Heart left ventricle (tissue), 16 donors: Measurements from ENCODE around the gene IL1RN. TPM values are rescaled to one million over a fixed set of nuclear protein-coding genes. Genes with fewer than 3 reads are reported as not detected.

Source experiments
- ATAC-seq, 4 donors: fragments of 200-7000 bp; cut with Tn5 transposase; one replicate each; pipeline ENCODE4 v1.9.1; 2020 to 2022; ENCODE audit warnings: moderate library complexity in 4 of 4, mild to moderate bottlenecking in 3 of 4, moderate number of reproducible peaks in 1 of 4
- DNase-seq, 5 donors: peaks; one replicate each; pipeline ENCODE4 v3.0.0-alpha.2; 2020
- H3K27ac ChIP-seq, 12 donors: fragments of 200-600 bp; sonication (generic) in 4 of 12; one replicate each; pipeline versions ENCODE4 v1.5.0 to v1.8.0; 2016 to 2022; ENCODE audit warnings: mild to moderate bottlenecking in 2 of 12
- H3K27me3 ChIP-seq, 9 donors: fragments of 200-600 bp; sonication (generic) in 2 of 9; one replicate each; pipeline versions ENCODE4 v1.5.1 to v1.8.0; 2016 to 2022; ENCODE audit warnings: mild to moderate bottlenecking in 3 of 9
- H3K36me3 ChIP-seq, 9 donors: fragments of 200-600 bp; sonication (generic) in 2 of 9; one replicate each; pipeline versions ENCODE4 v1.5.0 to v1.8.0; 2018 to 2022; ENCODE audit warnings: mild to moderate bottlenecking in 2 of 9
- H3K4me1 ChIP-seq, 12 donors: fragments of 200-600 bp; sonication (generic) in 4 of 12; one replicate each; pipeline versions ENCODE4 v1.5.0 to v1.8.0; 2016 to 2022; ENCODE audit warnings: mild to moderate bottlenecking in 3 of 12
- H3K4me3 ChIP-seq, 12 donors: fragments of 200-600 bp; sonication (generic) in 4 of 12; one replicate each; pipeline versions ENCODE4 v1.5.0 to v1.8.0; 2017 to 2022; ENCODE audit warnings: mild to moderate bottlenecking in 9 of 12, moderate library complexity in 4 of 12
- H3K9me3 ChIP-seq, 12 donors: fragments of 200-600 bp; sonication (generic) in 4 of 12; one replicate each; pipeline versions ENCODE4 v1.5.0 to v1.8.0; 2016 to 2022; ENCODE audit warnings: mild to moderate bottlenecking in 1 of 12
- POLR2A ChIP-seq, 2 donors: fragments of 450-650 bp; IDR thresholded peaks; one replicate each; pipeline ENCODE4 v1.6.1; 2017; ENCODE audit warnings: antibody characterized with exemption in 2 of 2, mild to moderate bottlenecking in 2 of 2, moderate library complexity in 2 of 2
- WGBS, 4 donors: extraction: QIAGEN DNeasy Blood & Tissue Kit in 2 of 4; methylation state at CpG; one replicate each; pipeline versions ENCODE4 v1.1.5 to v1.1.7; 2013 to 2018; 5-methylcytosine and 5-hydroxymethylcytosine counted together
- intact Hi-C, 10 donors: fragments of 100-400 bp; cut with DNase I; formaldehyde crosslinking; loops; one replicate each; pipeline versions ENCODE4 v1.11.1 to v1.14.2; 2022
- polyA plus RNA-seq, 2 donors: library from polyadenylated mRNA; stranded (reverse); fragments of 200-250 nt; gene quantifications; one replicate each; pipeline ENCODE4 v1.2.3, GENCODE V29; 2013
- total RNA-seq, 9 donors: library from RNA; depleted of rRNA in 2 of 9; stranded (reverse); fragments of >200 nt in 2 of 9; fragmentation: NEBNext Ultra II Directional in 3 of 9; extraction: Animal tissue kit (Norgen Biotek cat#: 25700) in 3 of 9; gene quantifications; one replicate each; pipeline versions ENCODE4 v1.1.0 to v1.2.4, GENCODE V29; 2016 to 2023
- TF ChIP-seq, protein P1 (sequence below), 12 donors: fragments of 200-600 bp; sonication (generic) in 4 of 12; IDR thresholded peaks; one replicate each; pipeline versions ENCODE4 v1.5.0 to v1.8.0; 2018 to 2022; ENCODE audit warnings: antibody characterized with exemption in 12 of 12, mild to moderate bottlenecking in 5 of 12
- donor health status: ischemic (EF 13 %, LVEDD 7.1; RV severe dilation, severe dysfunction).
- donor health status: healthy with polysubstance abuse.
- donor health status: DM: no; HTN: yes; CAD: no.
- donor health status: DM: no; HTN: no; CAD: no.
- donor health status: ischemic (EF 25% LVEDD 6.9; RV normal size, moderate dysfunction).
- donor health status: ischemic (EF 25% LVEDD 5.7; RV mildly dilated, moderate dysfunction).
- donor health status: healthy.
- donor health status: DM: yes; HTN: yes; CAD: no.
- donor health status: ischemic (EF 35%, LVEDD 5.7; RV mildly dilated, moderate dysfunction).
- donor health status: nonischemic (EF 11% LVEDD 7.7; RV severe dilation, severe dysfunction).
- donor health status: DM: yes; HTN: yes; CAD: no.
- donor health status: PGD.
- donor health status: ischemic (EF 29% LVEDD 5.4; RV normal size, mild dysfunction).
- donor health status: nonischemic (EF 23%, LVEDD 6.1; RV moderate dilation, normal function).

IL1RN gene
- total and polyA plus RNA-seq, 11 donors: 0.16 to 11.4 (median 0.99) TPM

DNA sequence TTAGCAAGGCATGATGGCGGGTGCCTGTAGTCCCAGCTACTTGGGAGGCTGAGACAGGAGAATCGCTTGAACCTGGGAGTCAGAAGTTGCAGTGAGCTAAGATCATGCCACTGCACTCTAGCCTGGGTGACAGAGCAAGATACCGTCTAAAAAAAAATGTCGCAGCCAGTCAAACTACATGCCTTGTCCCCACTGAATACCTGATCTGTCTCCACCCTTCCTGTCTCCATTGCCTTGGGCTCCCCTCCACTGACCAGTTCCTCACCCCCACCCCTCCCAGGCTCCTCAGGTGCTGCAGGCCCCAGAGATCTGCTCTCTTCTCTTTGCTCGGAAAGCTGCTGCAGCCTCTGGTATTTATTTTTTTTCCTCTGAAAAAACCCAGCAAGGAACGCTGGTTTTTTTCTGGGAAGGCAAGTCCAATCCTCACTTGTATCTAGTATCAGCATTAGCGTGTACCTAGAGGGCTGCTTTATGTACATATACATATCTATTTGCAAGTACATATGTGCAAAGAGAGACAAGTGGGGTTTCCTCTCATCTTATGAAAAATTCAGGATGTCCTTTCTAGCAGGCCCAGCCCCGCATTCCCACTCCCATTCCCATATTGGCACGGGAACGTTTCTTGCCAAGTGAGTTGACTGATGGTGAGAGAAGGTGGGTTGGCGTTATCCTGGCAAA is 50.8 kb downstream of the IL1RN start:
- ATAC-seq (no peak), DNase-seq (no peak)
- H3K4me1 ChIP-seq: peaks cover 0 to 51% (median 0%) of the 10 kb centered on the region in 12 donors
- H3K36me3 ChIP-seq: peaks cover 0 to 9% (median 0%) of the 10 kb centered on the region in 9 donors
- TF ChIP-seq, protein P1, sequence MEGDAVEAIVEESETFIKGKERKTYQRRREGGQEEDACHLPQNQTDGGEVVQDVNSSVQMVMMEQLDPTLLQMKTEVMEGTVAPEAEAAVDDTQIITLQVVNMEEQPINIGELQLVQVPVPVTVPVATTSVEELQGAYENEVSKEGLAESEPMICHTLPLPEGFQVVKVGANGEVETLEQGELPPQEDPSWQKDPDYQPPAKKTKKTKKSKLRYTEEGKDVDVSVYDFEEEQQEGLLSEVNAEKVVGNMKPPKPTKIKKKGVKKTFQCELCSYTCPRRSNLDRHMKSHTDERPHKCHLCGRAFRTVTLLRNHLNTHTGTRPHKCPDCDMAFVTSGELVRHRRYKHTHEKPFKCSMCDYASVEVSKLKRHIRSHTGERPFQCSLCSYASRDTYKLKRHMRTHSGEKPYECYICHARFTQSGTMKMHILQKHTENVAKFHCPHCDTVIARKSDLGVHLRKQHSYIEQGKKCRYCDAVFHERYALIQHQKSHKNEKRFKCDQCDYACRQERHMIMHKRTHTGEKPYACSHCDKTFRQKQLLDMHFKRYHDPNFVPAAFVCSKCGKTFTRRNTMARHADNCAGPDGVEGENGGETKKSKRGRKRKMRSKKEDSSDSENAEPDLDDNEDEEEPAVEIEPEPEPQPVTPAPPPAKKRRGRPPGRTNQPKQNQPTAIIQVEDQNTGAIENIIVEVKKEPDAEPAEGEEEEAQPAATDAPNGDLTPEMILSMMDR (IDR thresholded peaks at IDR 0.05): no peak
- no peak for TF ChIP-seq POLR2A (IDR thresholded peaks at IDR 0.05)
- H3K27ac ChIP-seq: no peak overlapping the region
- no peaks in the 10 kb centered on the region for H3K27me3 ChIP-seq
- no peaks in the 10 kb centered on the region for H3K9me3 ChIP-seq
- WGBS, 4 donors: 88 to 91% (median 89%) methylated on average over 11 of the region's 11 CpGs
- intact Hi-C loops: no loop called here
- no peak overlapping the region for H3K4me3 ChIP-seq

DNA sequence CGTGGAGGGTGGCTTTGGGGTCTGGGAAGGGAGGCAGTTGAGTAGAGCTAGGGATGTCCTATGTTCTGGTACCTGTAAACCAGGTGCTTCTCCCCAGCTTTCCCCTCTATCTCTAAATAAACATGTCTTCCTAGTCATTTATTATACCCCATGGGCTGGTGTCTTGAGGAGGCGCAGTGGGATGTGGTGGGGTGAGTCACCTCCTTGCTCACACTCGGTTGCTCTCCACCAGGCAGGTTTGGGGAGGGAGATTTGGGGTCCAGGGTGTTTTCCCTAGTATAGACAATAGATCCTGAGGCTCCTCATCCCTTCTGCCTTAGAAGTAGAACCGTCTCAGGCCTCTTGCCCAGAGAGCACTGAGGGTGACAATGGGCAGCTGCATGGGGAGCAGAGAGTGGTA is 51.5 kb downstream of the IL1RN start:
- intact Hi-C loops: no loop called here
- DNase-seq: no peak
- ATAC-seq: no peak
- TF ChIP-seq, protein P1 (IDR thresholded peaks at IDR 0.05): no peak
- no peak for TF ChIP-seq POLR2A (IDR thresholded peaks at IDR 0.05)
- Histone ChIP-seq H3K4me3 (no peak overlapping the region), H3K4me1 (peaks cover 0 to 50% (median 0%) of the 10 kb centered on the region in 12 donors), H3K27me3 (no peaks in the 10 kb centered on the region), H3K27ac (no peak overlapping the region), H3K9me3 (no peaks in the 10 kb centered on the region), H3K36me3 (peaks cover 0 to 11% (median 0%) of the 10 kb centered on the region in 9 donors)
- 81 to 92% (median 87%) methylated on average over 4 of the region's 4 CpGs for WGBS, 4 donors

DNA sequence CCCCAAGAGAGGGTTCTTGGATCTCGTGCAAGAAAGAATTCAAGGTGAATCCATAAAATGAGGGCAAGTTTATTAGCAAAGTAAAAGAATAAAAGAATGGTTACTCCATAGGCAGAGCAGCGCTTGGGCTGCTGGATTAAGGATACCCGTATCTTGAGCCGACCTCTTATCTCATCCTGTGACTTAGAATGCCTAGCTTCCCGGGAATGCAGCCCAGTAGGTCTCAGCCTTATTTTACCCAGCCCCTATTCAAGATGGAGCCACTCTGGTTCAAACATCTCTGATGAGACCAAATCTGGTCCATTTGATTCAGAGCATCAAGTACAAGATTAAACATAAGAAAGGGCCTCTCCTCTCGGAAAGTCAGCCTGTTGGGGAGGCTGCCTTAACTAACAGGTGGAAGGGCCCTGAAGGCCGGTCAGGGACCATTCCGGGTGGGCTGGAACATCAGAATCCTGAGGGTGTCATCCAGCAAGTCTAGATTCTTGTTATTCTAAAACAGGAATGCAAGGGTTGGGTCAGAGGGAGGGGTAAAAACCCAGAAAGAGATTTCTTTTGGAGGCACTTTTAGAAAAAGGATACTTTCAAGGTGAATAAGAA is 52.1 kb downstream of the IL1RN start:
- no peak overlapping the region for H3K27ac ChIP-seq
- H3K4me1 ChIP-seq: peaks cover 0 to 54% (median 0%) of the 10 kb centered on the region in 12 donors
- DNase-seq (no peak), ATAC-seq (no peak)
- H3K27me3 ChIP-seq: no peaks in the 10 kb centered on the region
- intact Hi-C loops: no loop called here
- no peaks in the 10 kb centered on the region for H3K9me3 ChIP-seq
- TF ChIP-seq, protein P1 (IDR thresholded peaks at IDR 0.05): no peak
- TF ChIP-seq POLR2A (IDR thresholded peaks at IDR 0.05): no peak
- 78 to 82% (median 81%) methylated on average over 8 of the region's 8 CpGs for WGBS, 4 donors
- no peak overlapping the region for H3K4me3 ChIP-seq
- H3K36me3 ChIP-seq: peaks cover 0 to 11% (median 0%) of the 10 kb centered on the region in 9 donors

DNA sequence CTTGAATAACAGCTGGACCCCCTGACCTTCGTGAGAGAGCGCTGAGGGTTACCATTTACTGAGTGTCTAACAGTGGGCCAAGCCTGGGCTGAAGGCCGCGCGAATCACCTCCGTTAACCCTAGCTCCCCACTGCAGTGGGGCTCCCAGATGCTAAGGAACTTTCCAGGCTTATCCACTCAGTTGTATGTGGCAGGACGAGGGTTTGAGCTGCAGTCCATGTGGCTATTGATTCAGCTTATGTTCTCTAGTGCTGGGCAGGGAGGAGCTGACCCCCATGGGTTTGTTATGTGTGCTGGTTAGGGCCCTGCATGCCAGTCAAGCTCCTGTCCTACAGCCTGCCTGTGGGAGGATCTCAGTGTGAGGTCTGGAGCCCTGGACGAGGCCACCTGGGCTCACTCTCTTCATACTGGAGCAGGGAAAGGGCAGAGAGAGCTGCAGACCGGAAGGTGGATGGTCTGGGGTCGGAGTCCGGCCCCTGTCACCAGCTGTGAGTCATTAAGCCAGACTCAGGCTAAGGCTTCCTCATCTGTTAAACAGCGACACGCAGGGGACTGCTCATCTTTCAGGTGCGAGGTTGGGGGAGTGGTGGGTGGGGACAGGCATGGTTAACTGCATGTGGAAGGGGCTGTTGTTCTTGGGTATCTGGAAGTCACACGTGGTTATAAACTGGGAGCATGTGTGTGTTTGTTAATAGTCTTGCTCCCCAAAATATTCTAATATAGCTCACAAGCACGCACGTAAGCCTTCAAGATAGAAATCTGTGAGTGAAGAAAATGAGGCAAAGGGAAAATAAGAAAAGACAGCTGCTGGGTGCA is 52.9 kb downstream of the IL1RN start:
- Histone ChIP-seq H3K4me1 (peaks cover 0 to 62% (median 0%) of the 10 kb centered on the region in 12 donors), H3K36me3 (peaks cover 0 to 11% (median 0%) of the 10 kb centered on the region in 9 donors), H3K9me3 (no peaks in the 10 kb centered on the region), H3K27me3 (no peaks in the 10 kb centered on the region), H3K27ac (peak overlapping the region in 1 of 12 donors; percentile 52), H3K4me3 (no peak overlapping the region)
- ATAC-seq (no peak), DNase-seq (no peak)
- 84 to 87% (median 86%) methylated on average over 17 of the region's 17 CpGs for WGBS, 4 donors
- intact Hi-C loops: no loop called here
- no peak for TF ChIP-seq POLR2A (IDR thresholded peaks at IDR 0.05)
- TF ChIP-seq, protein P1 (IDR thresholded peaks at IDR 0.05): no peak
